SJCRH30 (cell line): ENCODE results near the gene SESN3. TPM values are rescaled to one million over a fixed set of nuclear protein-coding genes. Genes with fewer than 3 reads are reported as not detected.

Experiments
- total RNA-seq: library from RNA; depleted of rRNA; stranded (reverse); fragments of >200 nt; shearing (Covaris generic); gene quantifications from 2 replicates; pipeline ENCODE4 v1.2.3, GENCODE V29; 2014; rRNA removed

SESN3 gene
- total RNA-seq, 1 experiment from 2014 or later, result 12.2 TPM

Other genes with a start within 250 kb of the SESN3 start
- not detected in 2 replicates for gene KDM4E, start 205.9 kb downstream of the SESN3 start, total RNA-seq
- gene KDM4F, start 181.8 kb downstream of the SESN3 start, total RNA-seq, result not detected in 2 replicates
- gene SRSF8, start 164.3 kb downstream of the SESN3 start, total RNA-seq, result 6.4 and 10.9 TPM in 2 replicates
- gene ENDOD1, start 141.4 kb downstream of the SESN3 start, total RNA-seq, result 9.3 and 10.3 TPM in 2 replicates